ENCODE measurements around the gene TRPM8.
"Not testable (repeated sequence)": the region's sequence is repeated elsewhere in the genome, so short reads cannot be mapped to it uniquely, and the experiment has no call there.

TRPM8 gene

DNA sequence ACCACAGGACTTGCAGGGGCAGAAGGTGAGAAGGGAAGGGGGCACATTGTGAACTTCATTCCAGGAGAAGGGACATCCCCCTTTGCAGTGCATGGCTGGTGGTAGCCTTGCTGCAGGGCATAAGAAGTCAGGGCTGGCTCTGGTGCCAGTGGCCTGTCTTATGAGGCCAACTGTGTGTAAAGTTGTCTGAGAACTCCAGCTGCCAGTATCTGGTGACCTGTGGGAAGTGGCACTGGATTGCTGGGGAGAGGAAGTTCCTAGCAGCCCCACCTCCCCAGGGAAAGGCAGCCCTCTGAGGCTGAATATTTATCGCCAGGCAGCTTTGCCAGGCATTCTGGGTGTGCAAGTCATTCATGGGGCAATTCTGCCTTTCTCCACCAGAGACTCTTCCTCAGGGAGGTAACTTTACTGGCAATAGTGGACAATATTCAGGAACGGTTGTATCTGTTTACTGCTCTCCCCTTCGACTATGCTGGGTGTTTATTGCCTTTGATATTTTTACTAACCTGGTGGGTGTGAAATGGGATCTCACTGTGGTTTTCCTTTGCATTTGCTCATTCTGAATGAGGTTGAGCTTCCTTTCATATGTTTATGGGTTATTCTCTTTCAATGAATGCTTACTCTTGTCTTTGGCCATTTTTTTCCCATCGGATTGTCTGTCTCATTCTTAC is 12.3 kb downstream of the TRPM8 start:
- no peak for DNase-seq
- in situ Hi-C loops (cut with MboI; ENCODE audit: low pct_unique_long_range_greater_than_20kb, low sequenced_read_pairs), result no loop called here

DNA sequence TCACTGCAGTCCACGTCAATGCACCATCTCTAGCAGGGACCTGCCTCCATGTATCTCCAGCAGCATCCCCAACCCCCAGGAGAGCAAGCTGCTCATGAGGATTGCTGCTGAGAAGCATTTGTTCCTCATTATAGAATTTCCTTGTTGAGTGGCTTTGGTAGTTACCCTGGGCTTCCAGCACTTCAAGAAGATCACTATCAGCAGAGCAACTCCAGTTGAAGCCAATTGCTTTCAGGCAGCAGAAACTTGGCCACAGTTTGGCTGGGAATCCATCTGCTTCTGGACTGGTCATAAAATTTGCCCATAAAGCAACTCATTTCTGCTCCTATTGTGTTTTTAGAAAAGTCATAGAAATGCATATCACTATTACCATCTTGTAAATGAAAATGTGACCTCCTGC is 17.4 kb downstream of the TRPM8 start:
- DNase-seq, result no peak
- in situ Hi-C loops (cut with MboI; ENCODE audit: low pct_unique_long_range_greater_than_20kb, low sequenced_read_pairs), result no loop called here

DNA sequence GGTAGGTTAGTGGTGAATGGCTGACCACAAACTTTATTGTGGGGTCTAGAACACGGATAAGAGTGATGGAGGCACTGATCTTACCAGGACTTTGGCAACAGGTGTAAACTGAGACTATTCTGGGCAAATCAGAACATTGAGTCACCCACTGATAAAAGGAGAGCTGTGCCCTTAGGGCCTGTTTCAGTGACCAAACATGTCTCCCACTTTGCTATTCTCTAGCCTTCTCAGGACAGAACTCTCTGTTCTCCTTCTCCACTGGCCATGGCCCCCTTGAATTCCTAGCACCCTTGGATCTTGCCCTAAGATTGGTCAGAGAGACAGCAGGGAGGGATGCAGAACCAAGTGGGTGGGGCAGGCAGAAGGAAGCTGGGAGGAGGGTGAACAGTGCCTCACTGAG is 18.3 kb downstream of the TRPM8 start:
- no peak for DNase-seq
- in situ Hi-C loops (cut with MboI; ENCODE audit: low pct_unique_long_range_greater_than_20kb, low sequenced_read_pairs), result no loop called here

DNA sequence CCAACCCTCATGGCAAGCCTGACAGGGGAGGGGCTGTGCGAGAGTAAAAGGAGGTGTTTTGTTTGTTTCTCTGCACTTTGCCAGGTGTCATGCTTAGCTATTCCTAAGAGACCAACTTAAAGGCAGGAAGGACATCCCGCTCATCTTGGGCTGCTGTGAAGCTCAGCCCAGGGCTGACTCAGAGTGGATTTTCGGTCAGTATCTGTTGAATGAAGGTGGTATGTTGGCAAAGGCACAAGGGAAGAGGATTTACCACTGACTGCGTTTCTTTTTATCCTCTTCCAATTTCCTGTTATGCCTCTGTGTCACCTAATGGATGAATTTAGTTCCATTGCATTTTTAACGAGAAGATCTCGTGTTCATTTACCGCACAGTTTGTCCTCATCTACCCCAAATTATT is 18.9 kb downstream of the TRPM8 start:
- DNase-seq, result no peak
- in situ Hi-C loops (cut with MboI; ENCODE audit: low pct_unique_long_range_greater_than_20kb, low sequenced_read_pairs), result no loop called here

DNA sequence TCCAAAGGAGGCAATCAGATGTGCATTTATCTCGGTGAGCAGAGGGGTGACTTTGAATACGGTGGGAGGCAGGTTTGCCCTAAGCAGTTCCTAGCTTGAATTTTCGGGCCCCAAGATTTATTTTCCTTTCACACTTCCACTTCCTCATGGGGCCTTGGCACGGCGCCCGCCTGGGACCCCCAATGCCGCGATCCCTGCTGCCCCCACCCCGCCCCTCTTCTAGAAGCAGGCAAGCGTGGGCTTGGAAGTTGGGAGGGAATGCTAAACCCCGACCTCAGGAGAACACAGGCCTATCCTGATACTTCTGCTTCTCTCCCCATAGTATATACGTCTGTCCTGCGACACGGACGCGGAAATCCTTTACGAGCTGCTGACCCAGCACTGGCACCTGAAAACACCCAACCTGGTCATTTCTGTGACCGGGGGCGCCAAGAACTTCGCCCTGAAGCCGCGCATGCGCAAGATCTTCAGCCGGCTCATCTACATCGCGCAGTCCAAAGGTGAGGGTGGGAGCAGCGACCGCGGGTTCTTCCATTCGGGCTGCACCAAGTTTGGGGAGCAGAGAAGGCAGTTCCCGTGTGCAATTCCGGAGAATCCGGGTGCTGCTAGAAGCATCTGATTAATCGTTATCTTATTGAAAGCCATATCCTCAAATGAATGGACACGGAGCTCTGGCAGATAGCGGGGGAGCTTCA is 21.6 kb downstream of the TRPM8 start:
- in situ Hi-C loops (cut with MboI; ENCODE audit: low pct_unique_long_range_greater_than_20kb, low sequenced_read_pairs), result no loop called here
- DNase-seq, result no peak

DNA sequence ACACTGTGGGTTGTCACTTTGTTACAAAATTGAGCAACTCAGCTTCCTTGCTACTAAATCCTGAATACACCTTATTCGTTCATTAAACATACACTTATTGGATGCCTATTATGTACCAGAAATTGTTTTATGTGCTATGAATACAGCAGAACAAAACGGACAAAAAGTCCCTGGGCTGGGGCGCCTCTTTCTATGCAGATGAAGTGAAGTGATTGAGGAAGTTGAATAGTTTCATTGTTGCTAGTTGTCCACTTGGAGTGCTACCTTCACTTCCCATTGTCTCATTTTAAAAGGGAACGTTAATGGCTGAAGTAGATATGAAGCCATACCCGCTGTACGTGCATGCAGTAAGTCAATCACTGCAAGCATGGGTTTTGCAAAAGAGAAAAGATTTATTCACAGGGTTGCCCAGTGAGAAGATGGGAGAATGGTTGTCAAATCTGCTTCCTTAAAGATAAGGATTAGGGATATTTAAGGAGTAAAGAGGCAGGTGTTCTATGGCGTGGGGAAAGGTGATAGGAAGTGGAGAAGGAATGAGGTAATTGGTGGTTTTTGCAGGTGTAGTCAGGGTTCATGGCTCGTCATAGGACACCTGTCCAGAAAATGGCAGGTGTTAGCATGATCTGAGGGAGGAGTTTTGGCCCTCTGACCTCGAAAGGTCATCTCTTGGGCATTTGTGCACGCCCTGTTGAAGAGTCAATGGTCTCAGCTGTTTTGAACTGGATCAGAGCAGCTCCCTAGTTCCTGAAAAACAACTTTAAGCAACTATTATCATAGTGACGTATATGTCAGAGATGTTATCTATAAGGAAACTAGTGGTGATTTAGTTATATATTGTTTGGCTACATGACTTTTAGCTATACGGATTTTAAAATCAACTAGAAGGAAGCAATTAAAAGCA is 23.5 kb downstream of the TRPM8 start:
- no peak for DNase-seq
- in situ Hi-C loops (cut with MboI; ENCODE audit: low pct_unique_long_range_greater_than_20kb, low sequenced_read_pairs), result no loop called here

DNA sequence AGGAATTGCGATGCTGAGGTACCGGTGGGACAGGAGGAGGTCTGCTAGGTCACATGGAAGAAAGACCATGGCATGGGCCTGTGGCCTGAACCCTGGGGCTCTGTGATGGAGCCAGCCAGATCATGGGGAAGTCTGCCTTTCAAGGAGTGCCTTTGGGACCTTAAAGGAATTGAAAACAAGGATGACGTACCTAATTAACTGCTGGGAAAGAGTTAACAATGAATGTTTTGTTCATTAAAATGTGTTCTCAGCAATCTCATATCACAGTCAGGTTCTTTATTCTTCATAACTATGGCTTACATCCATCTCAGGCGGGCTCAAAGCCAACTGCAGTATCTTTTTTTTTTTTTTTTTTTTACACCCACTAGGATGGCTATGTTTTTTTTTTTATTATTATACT is 25.6 kb downstream of the TRPM8 start:
- in situ Hi-C loops (cut with MboI; ENCODE audit: low pct_unique_long_range_greater_than_20kb, low sequenced_read_pairs), result no loop called here
- no peak for DNase-seq

DNA sequence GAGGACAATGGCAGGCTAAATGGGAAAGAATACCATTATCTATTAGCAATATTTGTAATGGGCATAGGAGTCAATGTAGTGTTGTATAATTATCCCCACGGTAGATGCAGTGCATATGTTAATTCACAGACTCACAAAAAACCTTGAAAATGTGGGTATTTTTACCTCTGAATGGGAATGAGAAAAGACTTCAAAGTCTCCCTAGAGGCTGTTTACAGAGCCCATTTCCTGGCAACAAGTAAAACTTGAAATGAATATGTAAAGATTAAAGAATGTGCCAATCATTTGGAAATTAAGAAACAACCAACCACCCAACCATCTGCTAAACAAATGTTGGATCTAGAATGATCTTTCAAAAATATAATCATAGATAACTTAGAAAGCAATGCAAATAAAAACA is 27.1 kb downstream of the TRPM8 start:
- in situ Hi-C loops (cut with MboI; ENCODE audit: low pct_unique_long_range_greater_than_20kb, low sequenced_read_pairs), result no loop called here

DNA sequence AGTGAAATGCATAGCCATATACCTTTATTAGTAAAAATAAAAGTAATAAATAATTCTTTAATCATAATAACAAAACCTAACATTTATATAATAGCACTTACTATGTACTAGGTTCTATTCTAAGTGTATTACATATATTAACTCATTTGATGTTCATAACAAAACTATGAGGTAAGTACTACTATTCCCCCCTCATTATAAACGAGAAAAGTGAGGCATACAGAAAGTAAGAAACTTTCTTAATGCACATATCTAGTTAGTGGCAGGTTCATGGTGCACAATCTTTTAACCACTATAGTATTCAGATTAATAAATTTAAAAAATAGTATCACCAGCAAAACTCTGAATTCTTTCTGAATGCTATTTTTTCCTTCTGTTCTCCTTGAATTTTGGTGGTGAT is 27.5 kb downstream of the TRPM8 start:
- in situ Hi-C loops (cut with MboI; ENCODE audit: low pct_unique_long_range_greater_than_20kb, low sequenced_read_pairs), result no loop called here
- DNase-seq, result no peak

More for the DNA sequence above, 27.1 kb downstream of the TRPM8 start:
- no peak for DNase-seq

DNA sequence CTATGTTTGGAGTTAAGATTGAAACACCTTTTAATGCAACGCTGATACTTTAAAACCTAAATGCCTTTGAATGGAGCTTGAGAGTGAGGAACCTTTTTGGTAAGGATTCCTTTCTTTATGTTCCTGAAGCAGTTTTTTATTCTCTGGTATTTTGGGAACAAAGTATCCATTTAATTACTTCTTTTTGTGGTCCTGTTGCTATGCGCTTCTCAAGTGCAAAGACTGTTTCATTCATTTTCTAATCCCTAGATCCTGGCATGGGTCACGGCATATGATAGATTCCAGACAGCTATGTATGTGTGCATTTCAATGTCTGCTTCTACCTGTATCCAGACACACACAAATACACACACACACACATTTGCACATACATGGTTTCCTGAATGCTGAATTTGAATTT is 28.0 kb downstream of the TRPM8 start:
- in situ Hi-C loops (cut with MboI; ENCODE audit: low pct_unique_long_range_greater_than_20kb, low sequenced_read_pairs), result no loop called here
- DNase-seq, result no peak

DNA sequence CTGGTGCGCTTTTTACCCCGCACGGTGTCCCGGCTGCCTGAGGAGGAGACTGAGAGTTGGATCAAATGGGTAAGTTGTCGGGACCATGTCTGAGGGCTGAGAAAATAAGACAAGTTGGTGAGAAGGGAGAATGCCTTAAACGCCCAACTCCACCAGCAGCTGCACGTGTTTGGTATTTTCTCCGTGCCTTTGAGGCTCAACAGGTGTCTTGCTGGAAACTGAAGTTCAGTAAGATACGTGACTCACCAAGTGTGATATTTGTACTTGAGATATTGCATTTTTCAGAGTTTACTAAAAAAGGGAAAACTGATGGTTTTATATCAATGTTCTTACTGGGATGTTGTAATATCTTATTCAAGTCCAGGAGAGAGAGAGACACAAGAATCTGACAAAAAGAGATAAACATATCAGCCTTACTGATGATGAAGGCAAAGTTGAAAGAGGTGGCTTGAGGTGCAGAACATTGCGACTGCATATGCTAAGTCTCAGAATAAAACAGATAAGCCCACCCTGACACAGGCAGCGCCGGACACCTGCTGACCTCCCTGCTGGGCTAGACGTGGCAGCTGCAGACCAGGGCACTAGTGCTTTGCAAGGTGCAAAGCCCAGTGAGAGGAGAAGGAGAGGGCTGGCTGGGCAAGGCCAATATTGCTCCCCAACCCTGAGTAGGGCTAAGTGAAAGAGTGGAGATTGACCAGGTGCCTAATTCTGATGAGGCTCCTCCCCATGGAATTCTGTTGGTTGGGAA is 33.1 kb downstream of the TRPM8 start:
- in situ Hi-C loops (cut with MboI; ENCODE audit: low pct_unique_long_range_greater_than_20kb, low sequenced_read_pairs), result no loop called here
- no peak for DNase-seq

DNA sequence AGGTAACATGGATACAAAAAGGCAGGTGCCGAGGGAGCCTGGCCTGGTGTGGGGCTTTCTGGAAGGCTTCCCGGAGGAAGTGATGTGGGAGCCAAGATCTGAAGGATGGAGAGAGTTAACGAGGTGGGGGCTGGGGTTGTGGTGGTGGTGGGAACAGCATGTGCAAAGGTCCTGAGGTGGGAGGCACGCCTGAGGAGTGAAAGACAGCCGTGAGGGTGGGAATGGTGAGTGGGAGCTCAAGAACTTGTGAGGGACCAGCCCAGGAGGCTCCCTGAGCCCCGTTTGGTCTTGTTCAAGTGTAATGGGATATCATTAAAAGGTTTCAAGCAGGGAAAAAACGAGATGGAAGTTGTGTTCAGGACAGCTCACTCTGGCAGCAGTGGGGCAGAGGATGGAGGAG is 35.2 kb downstream of the TRPM8 start:
- no peak for DNase-seq
- in situ Hi-C loops (cut with MboI; ENCODE audit: low pct_unique_long_range_greater_than_20kb, low sequenced_read_pairs), result no loop called here

DNA sequence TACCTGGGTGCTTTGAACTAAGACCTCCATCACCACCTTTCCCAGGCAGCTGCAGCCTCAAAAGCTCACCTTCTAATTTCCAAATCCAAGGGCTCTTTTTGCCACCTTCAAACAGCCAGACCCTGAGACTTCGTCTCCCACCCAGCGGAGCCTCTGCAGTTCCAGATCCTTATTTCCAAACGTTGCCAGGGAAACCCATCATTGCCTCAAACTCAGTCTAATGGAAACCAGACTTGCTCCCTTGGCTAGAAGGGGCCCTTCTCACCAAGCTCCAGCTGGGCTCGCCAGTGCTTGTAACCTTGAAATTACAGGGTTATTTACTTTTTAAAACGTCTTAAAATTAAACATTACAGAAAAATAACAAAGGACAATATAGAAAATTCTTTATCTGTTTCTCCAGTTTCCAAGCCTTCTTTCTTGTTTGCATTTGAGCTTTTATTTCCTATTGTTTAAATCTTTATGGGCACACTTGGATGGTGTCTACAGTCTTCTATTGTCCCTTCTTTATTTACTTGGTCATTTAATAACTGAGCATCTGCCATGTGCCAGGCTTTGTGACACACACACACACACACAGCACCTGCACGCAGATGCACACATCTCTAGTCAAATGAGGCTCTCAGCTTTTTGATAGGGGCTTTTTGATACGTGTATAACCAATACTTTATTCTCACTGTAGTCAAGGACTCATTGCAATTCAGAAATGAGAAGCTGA is 36.1 kb downstream of the TRPM8 start:
- DNase-seq, result no peak
- in situ Hi-C loops (cut with MboI; ENCODE audit: low pct_unique_long_range_greater_than_20kb, low sequenced_read_pairs), result no loop called here

DNA sequence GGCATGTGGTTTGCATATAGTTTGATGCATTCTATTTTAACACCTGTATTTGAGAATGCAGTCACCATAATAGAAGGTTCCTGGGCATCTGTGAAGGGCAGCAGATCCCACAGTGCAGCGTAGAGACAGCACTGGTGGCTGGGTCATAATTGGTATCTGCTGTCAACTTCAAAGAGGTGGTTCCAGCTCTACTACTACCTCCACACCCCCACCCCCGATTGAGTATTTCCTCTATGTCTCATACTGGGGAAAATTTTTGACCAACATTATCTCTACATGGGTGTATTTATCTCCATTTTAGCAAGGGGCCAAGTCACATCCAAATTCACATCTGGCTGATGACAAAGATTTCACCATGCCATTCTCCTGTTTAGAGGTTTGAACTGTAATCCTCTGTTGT is 43.0 kb downstream of the TRPM8 start:
- no peak for DNase-seq
- in situ Hi-C loops (cut with MboI; ENCODE audit: low pct_unique_long_range_greater_than_20kb, low sequenced_read_pairs), result no loop called here

DNA sequence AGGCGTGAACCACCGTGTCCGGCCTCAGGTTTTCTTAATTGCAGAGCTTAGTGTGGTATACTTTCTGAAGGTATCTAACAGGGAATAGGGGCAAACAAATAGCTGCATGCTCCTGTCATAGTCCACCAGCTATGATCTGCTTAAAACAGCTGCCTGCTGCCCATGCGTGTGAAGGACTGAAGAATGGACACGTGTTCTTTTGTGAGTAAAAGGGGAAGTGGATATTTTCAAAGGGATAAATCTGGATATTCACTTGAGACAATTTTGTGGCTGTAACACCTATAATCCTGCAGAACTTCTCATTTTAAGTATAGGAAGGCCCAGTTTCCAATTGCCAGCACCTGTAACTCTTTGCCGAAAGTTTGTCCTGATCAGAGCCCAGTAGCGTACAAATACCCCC is 44.7 kb downstream of the TRPM8 start:
- in situ Hi-C loops (cut with MboI; ENCODE audit: low pct_unique_long_range_greater_than_20kb, low sequenced_read_pairs), result no loop called here
- DNase-seq, result no peak

DNA sequence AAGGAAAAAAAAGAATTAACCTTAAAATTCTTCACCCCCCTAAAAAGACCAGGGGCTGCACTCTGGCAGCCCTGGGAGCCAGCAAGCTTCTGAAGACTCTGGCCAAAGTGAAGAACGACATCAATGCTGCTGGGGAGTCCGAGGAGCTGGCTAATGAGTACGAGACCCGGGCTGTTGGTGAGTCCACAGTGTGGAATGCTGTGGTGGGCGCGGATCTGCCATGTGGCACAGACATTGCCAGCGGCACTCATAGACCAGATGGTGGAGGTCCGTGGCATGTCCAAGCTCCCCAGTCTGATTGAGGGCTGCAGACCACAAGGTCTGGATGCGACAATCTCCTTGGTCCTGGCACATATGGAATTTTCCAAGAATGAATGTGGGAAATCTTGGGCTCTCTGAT is 47.4 kb downstream of the TRPM8 start:
- in situ Hi-C loops (cut with MboI; ENCODE audit: low pct_unique_long_range_greater_than_20kb, low sequenced_read_pairs), result no loop called here
- no peak for DNase-seq

DNA sequence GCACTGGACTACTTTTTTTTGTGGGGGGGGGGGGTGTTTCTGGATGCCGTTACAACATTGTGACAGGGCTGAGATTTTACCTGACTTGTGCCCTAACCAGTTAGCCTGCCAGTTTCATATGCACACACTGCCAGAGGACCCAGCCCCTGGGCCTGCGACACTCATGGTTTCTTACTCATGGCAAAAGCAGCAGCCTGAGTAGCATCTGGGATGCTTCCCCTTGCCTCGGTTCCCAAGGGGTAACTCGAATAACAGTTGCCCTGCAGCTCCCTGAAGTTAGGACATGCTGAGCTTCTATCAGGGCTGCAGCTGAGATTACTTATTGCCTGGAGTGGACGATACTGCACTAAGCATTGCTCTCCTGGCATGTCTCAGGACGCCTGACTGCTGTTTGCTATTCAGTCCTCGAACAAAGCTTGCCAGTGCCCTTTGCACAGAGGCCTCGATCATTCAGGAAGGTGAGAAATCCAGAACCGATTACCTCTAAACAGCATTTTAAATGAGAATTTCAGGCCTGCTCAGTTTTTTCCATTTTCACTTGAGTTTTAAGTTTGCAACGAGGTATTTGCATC is 47.9 kb downstream of the TRPM8 start:
- no peak for DNase-seq
- in situ Hi-C loops (cut with MboI; ENCODE audit: low pct_unique_long_range_greater_than_20kb, low sequenced_read_pairs), result no loop called here

DNA sequence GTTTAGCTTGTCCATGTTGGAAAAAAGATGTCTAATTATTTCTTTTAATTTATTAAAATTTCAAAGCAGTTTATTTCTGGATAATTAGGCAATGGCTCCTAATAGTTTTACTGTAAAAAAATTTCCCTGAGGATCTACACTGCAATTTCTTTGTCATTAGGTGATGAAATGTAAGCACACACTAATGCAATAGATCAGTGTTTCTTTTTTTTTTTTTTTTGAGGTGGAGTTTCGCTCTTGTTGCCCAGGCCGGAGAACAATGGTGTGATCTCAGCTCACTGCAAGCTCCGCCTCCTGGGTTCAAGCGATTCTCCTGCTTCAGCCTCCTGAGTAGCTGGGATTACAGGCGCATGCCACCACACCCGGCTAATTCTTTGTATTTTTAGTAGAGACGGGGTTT is 48.5 kb downstream of the TRPM8 start:
- DNase-seq; in situ Hi-C loops (cut with MboI; ENCODE audit: low pct_unique_long_range_greater_than_20kb, low sequenced_read_pairs): not testable (repeated sequence)

DNA sequence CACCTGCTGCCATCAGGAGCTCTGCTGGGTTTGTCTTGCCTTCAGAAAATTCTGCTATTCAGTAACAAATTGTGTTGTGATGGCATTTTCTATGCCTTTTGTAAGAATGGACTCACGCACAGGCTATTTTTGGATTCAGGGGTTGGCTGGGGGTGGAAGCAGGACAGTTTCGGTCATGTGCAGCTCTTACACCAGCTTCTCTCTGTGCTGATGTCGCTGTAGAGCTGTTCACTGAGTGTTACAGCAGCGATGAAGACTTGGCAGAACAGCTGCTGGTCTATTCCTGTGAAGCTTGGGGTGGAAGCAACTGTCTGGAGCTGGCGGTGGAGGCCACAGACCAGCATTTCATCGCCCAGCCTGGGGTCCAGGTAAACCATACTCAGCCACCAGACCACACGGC is 49.2 kb downstream of the TRPM8 start:
- in situ Hi-C loops (cut with MboI; ENCODE audit: low pct_unique_long_range_greater_than_20kb, low sequenced_read_pairs), result no loop called here
- no peak for DNase-seq

All from KBM-7 (cell line).